Upper lobe of right lung (tissue), 1 donor: Measurements from ENCODE around the gene AFDN. TPM values are rescaled to one million over a fixed set of nuclear protein-coding genes. Genes with fewer than 3 reads are reported as not detected.

Experiments
- ATAC-seq: fragments of 200-7000 bp; cut with Tn5 transposase; one replicate; pipeline ENCODE4 v1.9.1; 2020; ENCODE audit warnings: mild to moderate bottlenecking, moderate library complexity
- DNase-seq: peaks from one replicate; pipeline ENCODE4 v3.0.0-alpha.2; 2020
- H3K27ac ChIP-seq: fragments of 200-600 bp; one replicate; pipeline ENCODE4 v1.8.0; 2022
- H3K27me3 ChIP-seq: fragments of 200-600 bp; one replicate; pipeline ENCODE4 v1.8.0; 2022; ENCODE audit warnings: mild to moderate bottlenecking
- H3K36me3 ChIP-seq: fragments of 200-600 bp; one replicate; pipeline ENCODE4 v1.8.0; 2022
- H3K4me1 ChIP-seq: fragments of 200-600 bp; one replicate; pipeline ENCODE4 v1.8.0; 2022
- H3K4me3 ChIP-seq: fragments of 200-600 bp; one replicate; pipeline ENCODE4 v1.8.0; 2022; ENCODE audit warnings: mild to moderate bottlenecking
- H3K9me3 ChIP-seq: fragments of 200-600 bp; one replicate; pipeline ENCODE4 v1.8.0; 2022
- intact Hi-C: fragments of 100-400 bp; cut with DNase I; formaldehyde crosslinking; loops from one replicate; pipeline ENCODE4 v1.11.0; 2022
- total RNA-seq: library from RNA; stranded (reverse); fragmentation: NEBNext Ultra II Directional; extraction: Animal tissue kit (Norgen Biotek cat#: 25700); gene quantifications from one replicate; pipeline ENCODE4 v1.2.1, GENCODE V29; 2021
- TF ChIP-seq, protein P1 (sequence below): fragments of 200-600 bp; IDR thresholded peaks from one replicate; pipeline ENCODE4 v1.8.0; 2022; ENCODE audit warnings: antibody characterized with exemption
- donor health status: DM: no; HTN: yes; CAD: no; lungs with severe emphysema.

AFDN gene
- total RNA-seq, 1 donor from 2014 or later: 179 TPM

DNA sequence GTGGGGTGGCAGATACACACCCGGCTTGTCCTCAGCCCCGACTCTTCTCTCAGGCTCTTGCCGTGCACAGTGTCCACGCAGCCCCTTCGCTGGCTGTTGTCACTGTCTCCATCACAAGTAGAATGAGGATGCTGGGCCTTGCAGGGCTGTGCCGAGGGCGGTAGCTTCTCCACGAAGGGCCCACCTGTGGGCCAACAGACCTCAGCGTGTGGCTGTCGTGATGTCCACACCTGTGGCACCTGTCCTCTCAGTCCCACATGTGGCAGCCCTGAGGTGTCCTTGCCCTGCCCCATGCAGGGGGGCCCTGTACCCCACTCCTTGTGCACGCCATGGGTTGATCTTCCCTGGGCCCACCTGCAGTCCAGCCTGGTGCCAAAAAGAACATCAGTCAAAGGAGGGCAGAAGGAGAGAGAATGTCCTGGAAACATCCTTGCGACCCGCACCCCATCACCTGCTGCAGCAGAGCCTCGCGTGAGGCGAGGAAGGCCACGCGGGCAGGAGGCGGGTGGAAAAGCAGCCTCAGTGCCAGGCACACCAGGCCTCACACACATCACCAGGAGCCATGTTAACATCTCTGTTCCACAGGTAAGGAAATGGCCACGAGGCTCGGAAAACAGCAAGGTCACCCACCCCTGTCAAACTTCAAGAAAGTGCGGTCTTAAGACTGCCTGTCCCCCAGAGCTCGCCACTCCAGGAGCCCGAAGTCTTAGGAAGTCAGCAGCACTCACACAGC, 22.3 kb upstream of the AFDN start:
- H3K4me1 ChIP-seq: no peaks in the 10 kb centered on the region
- DNase-seq (no peak), ATAC-seq (peak; percentile 32)
- H3K27ac ChIP-seq: no peak overlapping the region
- no peaks in the 10 kb centered on the region for H3K9me3 ChIP-seq
- no peaks in the 10 kb centered on the region for H3K27me3 ChIP-seq
- intact Hi-C loops: no loop called here
- TF ChIP-seq, protein P1, sequence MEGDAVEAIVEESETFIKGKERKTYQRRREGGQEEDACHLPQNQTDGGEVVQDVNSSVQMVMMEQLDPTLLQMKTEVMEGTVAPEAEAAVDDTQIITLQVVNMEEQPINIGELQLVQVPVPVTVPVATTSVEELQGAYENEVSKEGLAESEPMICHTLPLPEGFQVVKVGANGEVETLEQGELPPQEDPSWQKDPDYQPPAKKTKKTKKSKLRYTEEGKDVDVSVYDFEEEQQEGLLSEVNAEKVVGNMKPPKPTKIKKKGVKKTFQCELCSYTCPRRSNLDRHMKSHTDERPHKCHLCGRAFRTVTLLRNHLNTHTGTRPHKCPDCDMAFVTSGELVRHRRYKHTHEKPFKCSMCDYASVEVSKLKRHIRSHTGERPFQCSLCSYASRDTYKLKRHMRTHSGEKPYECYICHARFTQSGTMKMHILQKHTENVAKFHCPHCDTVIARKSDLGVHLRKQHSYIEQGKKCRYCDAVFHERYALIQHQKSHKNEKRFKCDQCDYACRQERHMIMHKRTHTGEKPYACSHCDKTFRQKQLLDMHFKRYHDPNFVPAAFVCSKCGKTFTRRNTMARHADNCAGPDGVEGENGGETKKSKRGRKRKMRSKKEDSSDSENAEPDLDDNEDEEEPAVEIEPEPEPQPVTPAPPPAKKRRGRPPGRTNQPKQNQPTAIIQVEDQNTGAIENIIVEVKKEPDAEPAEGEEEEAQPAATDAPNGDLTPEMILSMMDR: no peak
- no peak overlapping the region for H3K4me3 ChIP-seq
- no peaks in the 10 kb centered on the region for H3K36me3 ChIP-seq

DNA sequence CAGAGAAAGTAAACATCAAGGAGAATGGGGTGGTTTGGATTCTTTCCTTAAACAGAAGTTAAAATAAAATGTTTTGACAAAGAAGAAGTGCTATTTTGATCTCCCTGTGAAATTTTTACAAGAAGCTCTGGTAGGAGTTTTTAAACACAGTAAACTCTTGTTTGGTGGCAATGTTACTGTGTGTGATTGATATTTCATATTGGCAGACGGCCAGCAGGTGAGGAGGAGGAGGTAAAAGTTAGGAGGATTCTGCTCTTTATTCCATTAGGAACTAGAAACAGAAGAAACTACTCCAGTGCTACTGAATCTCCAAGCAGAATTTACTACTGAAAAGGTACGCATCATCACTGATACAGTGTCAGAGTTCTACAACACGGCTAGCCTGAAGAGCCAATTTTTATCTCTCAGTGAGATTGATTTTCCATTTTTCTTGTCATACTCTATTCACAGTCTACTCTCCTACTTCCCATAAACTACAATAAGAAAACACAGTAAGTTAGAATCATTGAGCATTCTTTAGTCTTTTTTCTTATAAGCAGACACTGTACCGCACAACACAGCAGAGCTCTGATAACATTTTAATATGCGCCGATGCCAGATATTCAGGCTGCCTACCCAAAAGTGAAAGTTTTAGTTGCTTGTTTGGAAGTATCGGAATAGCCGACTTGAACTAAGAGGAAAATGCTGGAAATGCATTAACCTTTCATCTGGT, 21.2 kb upstream of the AFDN start:
- Histone ChIP-seq H3K27ac (no peak overlapping the region), H3K9me3 (no peaks in the 10 kb centered on the region), H3K4me1 (no peaks in the 10 kb centered on the region), H3K27me3 (no peaks in the 10 kb centered on the region), H3K4me3 (no peak overlapping the region), H3K36me3 (no peaks in the 10 kb centered on the region)
- intact Hi-C loops: no loop called here
- DNase-seq (no peak), ATAC-seq (no peak)
- TF ChIP-seq, protein P1: no peak

DNA sequence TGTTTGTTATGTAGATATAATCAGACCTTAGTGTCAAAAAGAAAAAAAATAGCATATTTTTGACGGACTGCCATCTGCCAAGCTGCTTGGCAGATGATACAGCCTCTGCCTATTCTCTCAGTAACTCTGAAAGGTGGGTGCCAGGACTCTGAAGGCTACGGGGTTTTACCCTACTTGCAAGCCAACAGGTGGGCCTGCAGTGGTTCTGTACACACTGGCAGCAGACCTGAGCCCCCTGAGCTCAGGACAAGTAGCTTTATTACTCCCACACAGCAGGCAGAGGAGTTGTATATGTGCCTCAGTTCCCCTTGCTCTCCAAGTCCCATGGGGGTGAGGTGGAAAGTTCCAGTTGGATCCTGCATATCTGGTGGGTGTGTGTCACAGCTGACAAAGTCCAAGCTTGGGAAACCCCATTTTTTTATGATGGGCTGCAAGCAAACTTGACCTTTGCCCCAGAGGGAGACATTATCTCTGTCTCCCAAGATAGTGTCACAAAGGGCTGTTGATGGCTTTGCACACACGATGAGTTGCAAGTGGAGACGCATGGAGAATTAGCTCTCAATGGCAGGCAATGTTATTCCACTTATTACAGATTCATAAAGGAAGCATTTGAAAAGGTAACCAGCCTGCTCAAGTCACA, 20.5 kb upstream of the AFDN start:
- H3K9me3 ChIP-seq: no peaks in the 10 kb centered on the region
- no peaks in the 10 kb centered on the region for H3K36me3 ChIP-seq
- no peaks in the 10 kb centered on the region for H3K27me3 ChIP-seq
- intact Hi-C loops: no loop called here
- no peak overlapping the region for H3K4me3 ChIP-seq
- no peak for ATAC-seq
- H3K4me1 ChIP-seq: no peaks in the 10 kb centered on the region
- no peak for DNase-seq
- H3K27ac ChIP-seq: no peak overlapping the region
- TF ChIP-seq, protein P1: no peak

DNA sequence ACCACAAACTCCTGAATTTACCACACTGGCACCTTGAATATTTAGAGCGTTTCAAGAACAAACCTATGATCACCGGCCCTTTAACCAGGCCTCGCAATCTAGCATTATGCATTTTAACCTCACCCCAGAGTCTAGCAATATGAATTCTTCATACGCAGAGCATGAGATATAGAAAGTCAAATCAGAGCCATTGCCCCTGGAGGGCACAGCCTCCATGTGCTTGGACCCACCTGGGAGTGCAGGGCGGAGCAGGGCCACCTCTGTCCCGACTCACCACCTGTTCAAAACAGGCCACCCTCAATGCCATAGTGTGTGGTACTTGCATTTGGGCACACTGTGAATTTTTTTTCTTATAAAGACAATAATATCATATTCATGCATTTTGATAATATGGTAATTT, 19.5 kb upstream of the AFDN start:
- Histone ChIP-seq H3K27me3 (no peaks in the 10 kb centered on the region), H3K27ac (no peak overlapping the region), H3K36me3 (no peaks in the 10 kb centered on the region), H3K4me3 (no peak overlapping the region), H3K4me1 (no peaks in the 10 kb centered on the region), H3K9me3 (no peaks in the 10 kb centered on the region)
- TF ChIP-seq, protein P1: no peak
- ATAC-seq (no peak), DNase-seq (no peak)
- intact Hi-C loops: no loop called here

DNA sequence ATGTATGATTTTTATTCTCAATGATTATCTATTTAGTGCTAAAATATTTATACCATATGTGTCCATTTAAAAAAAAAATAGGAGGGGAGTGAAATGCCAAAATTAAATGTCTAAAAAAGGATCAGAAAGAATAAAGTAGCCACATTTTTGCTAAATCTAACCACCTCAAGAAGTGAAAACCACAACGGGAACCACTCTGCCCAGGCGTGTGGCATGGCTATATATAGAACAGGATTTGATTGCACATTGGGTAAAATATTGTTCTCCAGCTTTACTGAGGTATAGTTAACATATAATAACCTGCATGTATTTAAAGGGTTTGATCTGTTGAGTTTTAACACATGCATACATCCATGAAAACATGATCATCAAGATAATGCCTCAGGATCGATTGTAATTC, 19.0 kb upstream of the AFDN start:
- ATAC-seq: no peak

More for the DNA sequence above, 19.0 kb upstream of the AFDN start:
- no peak overlapping the region for H3K4me3 ChIP-seq
- H3K9me3 ChIP-seq: no peaks in the 10 kb centered on the region
- no peak overlapping the region for H3K27ac ChIP-seq
- intact Hi-C loops: no loop called here
- TF ChIP-seq, protein P1: no peak
- no peaks in the 10 kb centered on the region for H3K36me3 ChIP-seq
- no peaks in the 10 kb centered on the region for H3K4me1 ChIP-seq
- DNase-seq: no peak
- no peaks in the 10 kb centered on the region for H3K27me3 ChIP-seq
